Activated T-helper 1 cell treated with anti-CD3 and anti-CD28 coated beads, Interleukin-2, amount 50 U/mL, for 16 hours (primary cell): ENCODE data around the gene AMOTL1.
"Not testable (repeated sequence)": the region's sequence is repeated elsewhere in the genome, so short reads cannot be mapped to it uniquely, and the experiment has no call there.

Source experiments
- DNase-seq, 2 donors: peaks; one replicate each; pipeline ENCODE4 v3.0.0-alpha.2; 2020; ENCODE audit warnings: low read depth in 1 of 2, low spot score in 1 of 2

AMOTL1 gene

DNA sequence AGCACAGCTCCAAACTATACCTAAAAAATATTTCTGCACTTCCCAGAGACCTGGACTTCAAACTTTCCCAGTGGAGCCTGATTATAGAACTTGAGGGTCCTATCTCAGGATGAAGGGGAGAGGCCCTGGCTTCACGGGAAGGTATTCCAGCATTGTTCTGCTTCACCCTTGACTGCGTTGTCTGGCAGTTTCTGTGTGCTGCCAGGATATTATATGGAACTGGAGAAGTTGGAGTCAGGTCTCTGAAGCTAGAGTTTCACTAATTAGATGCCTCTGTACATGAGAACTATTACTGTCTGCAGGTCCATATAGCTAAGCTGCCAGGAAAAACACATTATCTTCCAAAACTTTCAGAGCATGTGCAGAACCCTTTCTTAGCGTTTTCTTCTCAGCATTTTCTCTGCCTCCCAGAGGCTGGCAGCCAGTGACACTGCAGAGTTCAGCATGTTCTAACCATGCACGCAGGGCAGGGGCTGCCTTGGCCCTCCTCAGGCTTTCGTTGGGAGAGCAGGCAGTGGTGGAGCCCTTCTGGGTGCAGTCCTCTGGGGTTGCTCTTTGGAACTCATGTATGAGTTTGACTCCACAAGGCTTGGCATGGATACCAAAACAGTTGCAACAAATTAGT, 105.9 kb downstream of the AMOTL1 start:
- no peak for DNase-seq

DNA sequence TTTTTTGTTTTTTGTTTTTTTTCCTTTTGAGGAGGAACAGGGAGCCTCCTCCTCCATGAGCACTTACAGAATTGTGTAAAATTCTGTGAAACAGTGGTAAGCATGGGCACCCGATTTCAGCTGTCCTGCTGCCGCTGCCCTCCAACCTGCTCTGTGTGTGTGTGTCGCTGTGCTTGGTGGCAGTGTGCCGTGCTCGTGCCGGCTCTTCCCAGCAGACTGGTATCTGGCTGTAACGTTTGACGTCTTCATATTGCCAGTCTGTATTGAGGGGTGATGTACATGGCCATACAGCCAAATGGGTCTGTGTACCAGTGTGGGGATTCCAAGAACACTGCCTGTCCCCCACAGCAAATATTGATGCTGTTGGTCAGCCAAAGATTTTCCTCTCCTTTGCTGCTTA, 108.1 kb downstream of the AMOTL1 start:
- DNase-seq = no peak

DNA sequence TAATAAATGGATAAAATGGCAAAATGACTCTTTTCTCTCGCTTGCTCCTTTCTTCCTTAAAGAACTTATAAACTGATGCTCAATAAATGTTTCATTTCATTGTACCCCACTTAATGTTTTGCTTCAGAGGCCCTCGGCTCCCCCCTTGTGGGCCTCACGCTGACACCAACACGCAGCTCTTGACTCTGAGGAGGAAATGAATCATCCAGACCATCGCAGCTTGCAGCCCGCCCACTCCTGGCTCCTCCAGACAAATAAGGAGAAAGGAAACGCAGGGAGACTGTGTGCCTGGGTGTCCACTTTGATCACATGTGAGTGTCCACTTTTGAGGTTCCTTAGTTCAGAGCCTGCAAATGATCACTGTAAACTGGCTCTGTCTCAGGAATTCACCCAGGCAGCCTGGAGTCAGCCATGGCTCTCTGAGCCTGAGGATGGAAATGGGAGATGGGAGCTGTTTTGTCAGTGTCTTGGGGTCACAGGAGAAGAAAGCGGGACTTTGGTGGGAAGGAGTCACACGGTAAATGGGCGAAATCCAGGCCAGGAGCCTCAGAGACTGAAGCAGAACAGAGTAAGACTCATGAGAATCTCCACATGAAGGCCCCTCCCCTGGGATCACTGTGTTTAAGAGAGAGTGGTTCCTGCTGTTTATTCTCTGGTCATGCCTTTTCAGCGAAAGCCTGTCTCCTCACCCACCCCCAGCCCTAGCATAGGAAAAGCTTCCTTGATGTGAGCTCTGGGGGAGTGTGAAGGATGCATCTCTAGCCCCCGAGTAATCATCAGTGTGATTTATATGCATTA, 108.7 kb downstream of the AMOTL1 start:
- DNase-seq = no peak

DNA sequence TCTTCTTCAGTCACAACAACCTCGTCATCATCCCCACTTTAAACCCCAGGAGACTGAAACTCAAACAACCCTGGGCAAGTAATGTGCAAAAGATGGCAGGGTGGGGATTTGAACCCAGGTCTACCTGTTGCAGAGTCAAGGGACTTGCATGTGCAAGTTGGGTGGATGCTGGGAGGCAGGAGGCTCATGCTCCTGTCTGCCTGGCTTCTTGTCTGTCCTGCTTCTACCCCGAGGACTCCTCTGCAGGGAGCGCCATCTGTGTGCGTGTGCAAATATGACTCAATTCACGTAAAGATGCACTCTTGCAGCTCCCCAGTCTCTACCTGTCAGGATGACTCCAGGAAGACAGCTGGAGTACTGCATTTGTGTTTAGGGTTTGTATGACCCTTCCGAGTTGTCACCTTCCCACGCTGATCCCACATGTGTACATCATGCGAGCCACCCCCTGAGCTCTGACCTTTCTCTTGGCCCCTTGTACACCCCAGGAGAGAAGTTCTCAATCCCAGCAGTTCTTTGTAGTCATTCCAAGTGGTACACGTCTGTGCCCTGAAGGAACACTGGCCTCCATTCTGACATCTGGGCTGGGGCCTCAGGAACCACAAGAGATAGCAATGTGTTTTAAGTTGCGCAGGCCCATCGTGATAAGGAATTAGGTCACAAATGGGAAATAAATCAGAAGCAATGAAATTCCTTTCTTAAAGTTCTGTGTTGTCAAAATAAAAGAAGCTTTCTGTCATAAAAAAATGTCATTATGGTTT, 109.5 kb downstream of the AMOTL1 start:
- no peak for DNase-seq

DNA sequence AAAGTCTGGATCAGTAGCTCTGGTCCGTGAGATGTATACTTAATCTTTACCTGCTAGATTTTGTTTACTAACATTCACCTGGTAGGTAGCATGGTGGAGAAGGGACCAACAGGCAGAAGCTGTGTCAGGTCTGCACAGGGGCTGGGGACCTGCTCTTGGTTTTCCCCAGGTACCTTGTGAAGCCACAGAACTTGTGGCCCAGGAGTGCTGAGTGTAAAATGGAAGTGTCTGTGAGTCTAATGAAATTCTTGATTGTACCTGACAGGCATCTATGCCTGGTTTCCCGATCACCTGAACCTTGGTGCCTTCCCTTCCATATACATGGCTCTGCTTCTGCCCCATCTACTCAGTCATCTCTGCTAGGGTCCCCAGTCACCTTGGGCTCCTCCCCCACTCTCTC, 110.8 kb downstream of the AMOTL1 start:
- no peak for DNase-seq

DNA sequence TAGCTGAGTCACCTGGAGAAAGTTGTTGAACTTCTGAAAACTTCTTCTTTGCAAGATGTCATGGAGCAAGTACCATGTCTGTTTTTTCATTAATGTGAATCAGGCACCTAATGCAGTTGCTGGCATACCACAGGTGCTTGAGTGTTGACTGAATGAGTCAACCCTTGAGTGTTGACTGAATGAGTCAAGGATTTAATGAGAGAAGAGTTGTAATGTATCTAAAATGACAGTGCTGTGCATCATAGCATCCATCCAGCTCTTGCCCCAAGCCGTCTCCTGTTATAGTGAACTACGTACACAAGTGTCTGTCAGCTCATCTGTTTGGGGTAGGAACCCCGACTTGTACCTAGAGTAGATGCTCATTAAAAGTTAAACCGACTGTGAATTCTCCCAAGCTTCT, 112.1 kb downstream of the AMOTL1 start:
- DNase-seq = no peak

DNA sequence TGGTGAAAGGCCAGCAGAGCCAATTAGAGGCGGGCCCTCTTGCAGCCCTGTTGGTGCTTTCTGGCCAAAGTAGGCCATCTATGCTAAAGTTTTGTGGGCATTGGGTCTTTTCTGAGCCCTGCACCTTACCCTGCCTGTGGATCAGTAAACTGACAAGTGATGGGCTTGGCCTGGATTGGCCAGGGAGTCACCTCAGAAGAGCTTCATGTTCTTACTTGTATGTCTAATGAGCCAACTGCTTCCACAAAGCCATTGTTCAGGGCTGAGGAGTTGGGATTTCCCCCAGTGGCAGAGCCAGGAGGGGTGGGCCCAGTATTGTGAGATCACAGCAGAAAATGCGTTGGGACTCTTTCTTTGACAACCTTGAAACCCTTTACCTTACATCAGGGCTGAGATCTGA, 114.8 kb downstream of the AMOTL1 start:
- no peak for DNase-seq

DNA sequence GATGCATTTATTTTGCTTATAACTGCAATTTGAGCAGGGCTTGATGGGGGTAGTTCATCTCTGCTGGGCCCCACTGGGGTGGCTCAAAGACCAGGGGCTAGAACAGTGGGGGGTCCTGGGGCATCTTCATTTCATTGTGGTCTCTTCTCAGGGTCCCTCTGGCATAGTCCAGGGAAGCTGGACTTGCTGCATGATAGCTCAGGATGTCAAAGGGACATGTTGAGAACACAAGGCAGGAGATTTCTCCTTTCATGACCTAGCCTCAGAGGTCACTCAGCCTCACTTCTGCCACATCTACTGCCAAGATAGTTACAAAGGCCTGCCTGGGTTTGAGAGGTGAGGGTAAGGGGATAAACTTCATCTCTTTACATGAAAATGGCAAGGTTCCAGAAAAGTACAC, 115.7 kb downstream of the AMOTL1 start:
- DNase-seq = no peak

DNA sequence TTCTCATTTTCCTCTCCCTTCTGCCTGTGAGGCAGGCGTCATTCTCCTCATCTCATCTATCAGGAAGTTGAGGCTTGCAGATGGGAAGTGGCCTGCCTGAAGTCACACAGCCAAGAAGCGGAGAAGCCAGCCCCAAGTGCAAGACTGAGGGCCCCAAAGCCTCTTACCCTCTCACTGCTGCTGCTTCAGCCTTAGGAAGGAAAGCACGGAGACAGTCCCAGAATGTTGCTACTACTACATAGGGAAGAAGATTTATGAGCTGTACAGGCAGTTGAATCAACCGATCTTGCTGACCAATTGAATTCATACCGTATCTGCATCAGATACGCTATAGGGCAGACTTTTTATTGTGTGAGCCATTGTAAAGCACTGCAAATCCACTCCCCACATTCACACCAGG, 116.2 kb downstream of the AMOTL1 start:
- no peak for DNase-seq

DNA sequence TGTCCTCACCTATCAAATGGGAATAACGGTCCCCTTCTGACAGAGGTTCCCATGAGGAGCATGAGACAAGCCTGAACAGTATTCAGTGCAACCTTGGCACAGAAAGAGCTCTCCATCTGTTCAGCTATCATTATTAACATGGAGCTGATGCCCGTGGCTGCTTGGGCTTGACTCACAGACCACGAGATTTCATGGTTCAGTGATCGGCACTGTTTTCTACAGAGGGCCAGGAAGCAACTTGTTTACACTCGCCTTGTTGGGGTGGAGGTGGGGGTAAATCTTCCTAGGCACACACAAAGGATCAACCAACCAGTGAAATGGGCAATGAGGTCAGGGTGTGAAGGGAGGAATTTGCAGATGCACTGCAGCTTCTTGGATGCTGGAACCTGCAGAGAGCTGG, 117.0 kb downstream of the AMOTL1 start:
- no peak for DNase-seq

DNA sequence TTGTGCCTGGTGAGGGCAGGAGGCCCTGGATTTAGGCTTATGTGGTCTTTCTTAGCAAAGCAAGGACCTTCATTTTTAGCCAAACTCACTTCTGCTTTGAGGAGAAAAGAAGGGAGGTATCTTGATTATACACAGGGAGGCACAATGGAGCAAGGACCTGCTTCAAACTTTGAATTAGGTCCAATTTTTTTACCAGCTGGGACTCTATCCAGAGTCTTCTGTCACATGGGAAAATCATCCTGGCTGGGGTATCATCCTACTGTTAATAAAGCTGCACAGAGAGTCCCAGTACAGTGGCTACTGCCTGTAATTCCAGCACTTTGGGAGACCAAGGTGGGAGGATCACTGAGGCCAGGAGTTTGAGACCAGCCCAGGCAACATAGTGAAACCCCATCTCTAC, 117.4 kb downstream of the AMOTL1 start:
- no peak for DNase-seq

DNA sequence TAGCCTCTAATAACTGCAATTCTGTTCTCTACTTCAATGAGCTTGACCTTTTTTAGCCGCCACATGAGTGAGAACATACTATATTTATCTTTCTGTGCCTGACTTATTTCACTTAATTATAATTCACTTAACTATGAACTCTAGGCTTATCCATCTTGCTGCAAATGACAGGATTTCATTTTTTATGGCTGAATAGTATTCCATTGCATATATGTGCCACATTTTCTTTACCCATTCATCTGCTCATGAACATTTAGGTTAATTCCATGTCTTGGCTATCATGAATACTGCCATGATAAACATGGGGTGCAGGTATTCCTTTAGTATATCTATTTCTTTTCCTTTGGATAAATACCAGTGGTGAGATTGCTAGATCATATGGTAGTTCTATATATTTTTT, 120.0 kb downstream of the AMOTL1 start:
- no peak for DNase-seq

DNA sequence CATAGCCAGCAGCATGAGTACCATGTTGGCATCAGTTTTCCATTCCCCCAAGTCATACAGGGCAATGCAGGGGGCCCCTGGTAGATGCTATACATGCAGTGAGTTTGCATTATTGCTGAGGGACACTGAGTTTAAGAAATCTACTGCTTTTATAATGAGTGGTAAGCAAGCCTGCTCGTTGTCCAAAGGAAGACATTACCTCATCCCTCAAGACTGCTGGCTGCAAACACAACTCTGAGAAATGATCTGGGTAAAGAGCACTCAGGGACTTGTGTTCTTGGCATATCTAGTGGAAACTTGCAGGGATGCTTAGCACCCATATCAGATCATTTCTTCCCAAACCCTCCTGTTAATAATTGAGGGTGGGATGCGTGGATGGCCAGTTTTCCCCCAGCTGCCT, 127.3 kb downstream of the AMOTL1 start:
- DNase-seq = no peak

DNA sequence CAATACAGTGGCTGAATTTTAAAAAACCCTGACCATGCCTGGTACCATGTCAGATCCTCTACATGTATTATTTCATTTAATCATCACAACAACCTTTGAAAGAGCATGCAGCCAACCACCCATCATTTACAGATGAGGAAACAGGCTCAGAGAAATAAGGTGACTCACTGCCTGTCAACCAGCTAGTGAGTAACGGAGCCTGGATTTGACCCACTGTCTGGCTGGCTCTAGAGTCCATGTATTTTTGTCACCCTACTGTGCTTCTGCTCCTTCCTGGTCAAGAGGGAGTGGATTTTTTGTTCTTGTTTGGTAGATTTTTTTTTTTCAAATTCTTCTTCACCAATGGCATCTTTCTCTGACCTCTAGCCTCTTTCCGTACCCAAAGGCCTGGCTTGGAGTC, 127.8 kb downstream of the AMOTL1 start:
- no peak for DNase-seq

DNA sequence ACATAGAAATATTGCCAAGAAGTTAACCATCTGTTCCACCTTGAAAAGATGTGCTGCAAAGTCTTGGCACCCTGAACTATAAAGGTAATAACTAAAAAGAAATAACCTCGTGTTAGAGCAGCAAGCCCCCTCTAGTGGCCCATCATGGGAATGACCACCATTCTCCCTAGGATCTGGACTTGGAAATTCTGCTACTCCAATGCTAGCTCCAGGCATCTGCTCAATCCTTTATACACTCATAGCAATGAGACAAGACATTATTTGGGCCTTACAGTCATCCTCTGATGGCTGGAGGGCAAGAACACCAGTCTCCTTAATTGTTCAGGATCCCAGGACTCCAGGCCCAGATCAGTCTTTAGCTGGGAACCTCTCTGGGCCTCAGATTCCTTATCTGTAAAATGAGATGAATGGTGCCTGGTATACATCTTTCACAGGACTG, 129.2 kb downstream of the AMOTL1 start:
- no peak for DNase-seq

DNA sequence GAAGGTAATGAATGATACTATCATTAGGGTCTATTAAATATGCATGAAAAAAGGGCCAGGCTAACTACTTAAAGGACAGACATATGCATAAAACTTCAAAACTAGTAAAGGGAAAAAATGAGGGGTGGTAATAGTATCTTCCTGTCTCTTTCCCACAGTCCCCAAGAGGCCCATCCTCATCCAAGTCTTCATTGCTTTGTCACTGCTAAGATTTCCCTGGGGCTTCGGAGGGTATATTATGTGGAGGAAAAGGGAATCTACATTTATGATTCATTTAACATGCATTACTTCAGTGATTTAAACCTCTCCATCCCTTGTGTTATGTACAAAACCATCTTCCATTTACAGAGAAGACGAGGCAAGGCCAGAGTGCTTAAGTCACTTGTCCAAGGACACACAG, 139.1 kb downstream of the AMOTL1 start:
- no peak for DNase-seq

DNA sequence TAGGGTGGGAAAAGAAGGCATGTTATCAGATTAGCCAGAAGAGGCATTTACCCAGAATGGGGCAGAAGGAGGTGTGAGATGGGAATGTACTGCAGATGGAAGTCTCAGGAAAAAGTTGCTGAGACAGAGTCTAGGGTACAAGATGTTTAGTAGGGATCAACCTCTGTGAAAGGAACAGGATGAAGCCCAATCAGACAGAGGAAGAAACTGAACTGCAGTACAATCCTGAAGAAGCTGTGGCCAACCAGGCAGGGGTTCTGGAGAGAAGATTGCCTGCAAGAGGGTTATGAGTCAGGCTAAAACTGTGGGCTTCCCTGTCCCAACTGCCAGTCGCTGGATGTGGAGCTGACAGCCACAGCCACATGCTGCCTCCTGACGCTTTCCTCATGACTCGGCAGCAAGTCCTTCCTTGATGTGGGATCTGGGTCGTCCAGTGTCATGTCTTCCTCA, 141.2 kb downstream of the AMOTL1 start:
- DNase-seq = no peak

DNA sequence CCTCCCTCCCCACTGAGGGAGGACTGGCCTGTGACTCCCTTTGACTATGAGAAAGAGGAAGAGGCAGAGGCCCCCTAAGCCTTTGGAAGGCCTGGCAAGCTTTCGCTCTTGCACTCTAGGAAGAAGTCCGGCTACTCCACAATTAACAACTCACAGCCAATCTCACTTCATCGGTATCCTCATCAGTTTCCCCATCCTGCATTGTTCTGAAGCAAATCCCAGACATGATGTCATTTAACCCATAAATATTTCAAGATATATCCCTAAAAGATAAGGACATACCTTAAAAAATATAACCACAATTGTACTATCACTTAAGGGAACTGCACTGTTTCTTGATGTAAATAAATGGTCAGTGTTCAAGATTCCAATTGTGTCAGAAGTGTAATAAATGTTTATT, 142.1 kb downstream of the AMOTL1 start:
- no peak for DNase-seq

DNA sequence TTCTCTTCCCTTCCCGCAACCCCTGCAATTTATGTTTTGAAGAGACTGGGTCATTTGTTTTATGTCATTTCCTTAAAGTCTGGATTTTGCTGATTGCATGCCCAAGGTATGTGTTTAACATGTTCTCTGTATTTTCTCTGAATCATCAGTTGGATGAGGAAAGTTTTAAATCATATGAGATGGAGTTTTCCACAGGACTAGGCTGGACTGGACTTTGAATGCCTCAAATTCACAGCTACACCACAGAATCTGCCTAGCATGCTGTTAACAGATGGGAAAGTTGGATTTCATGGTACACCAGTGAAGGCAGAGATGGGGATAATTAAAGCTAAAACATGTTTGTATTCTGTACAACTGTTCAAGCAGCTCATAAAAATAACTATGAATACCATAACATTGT, 142.6 kb downstream of the AMOTL1 start:
- DNase-seq = no peak

DNA sequence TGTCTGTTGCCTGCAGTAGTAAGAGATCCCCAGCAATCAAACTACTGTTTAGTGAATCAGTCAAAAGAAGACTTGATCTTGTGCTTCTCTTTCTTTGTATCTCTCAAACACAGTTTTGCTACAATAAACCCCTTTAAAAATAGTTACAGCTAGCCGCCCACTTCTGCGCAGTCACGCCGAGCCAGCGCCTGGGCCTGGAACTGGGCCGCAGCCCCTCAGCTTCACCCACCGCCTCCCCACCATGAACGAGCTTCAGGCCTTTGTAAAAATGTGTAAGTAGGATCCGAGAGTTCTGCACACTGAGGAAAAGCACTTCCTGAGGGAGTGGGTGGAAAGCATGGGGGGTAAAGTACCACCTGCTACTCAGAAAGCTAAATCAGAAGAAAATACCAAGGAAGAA, 144.7 kb downstream of the AMOTL1 start:
- no peak for DNase-seq

DNA sequence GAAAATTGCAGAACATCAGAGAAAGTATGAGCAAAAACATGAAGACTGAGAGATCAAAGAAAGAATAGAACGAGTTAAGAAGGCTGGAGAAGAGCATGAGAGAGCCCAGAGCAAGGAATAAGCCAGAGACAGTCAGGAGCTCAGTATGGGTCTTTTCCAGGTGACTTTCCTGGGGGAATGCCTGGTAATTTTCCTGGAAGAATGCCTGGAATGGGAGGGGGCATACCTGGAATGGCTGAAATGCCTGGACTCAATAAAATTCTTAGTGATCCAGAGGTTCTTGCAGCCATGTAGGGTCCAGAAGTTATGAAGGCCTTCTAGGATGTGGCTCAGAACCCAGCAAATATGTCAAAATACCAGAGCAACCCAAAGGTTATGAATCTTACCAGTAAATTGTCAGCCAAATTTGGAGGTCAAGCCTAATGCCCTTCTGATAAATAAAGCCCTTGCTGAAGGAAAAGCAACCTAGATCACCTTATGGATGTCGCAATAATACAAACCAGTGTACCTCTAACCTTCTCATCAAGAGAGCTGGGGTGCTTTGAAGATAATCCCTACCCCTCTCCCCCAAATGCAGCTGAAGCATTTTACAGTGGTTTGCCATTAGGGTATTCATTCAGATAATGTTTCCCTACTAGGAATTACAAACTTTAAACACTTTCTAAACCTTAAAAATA, 145.7 kb downstream of the AMOTL1 start:
- DNase-seq = not testable (repeated sequence)

DNA sequence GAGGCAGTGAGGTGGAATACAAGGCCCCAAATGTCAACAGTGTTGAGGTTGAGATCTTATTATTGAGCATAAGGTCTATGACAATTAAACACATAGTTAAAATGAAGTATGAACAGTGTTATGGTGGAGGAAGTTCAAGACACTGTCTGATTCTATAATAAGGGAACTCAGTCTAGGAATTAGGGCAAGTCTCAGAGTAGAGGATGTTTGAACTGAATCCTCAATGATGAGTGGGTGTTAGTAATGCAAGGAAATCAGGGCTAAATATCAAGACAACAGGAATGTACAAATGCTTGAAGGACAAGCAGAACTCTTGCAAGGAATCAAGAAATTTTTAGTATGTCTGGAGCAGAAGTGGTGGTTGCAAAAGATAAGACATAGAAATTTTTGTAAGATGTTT, 152.2 kb downstream of the AMOTL1 start:
- no peak for DNase-seq
